GM19023 (cell line): ENCODE results near the gene GAK.

Experiments
- ATAC-seq: cut with Tn5 transposase; IDR thresholded peaks from one replicate; pipeline ENCODE4 v1.9.1; 2021; ENCODE audit warnings: mild to moderate bottlenecking, moderate library complexity; ENCODE audit not compliant: unreplicated experiment

GAK gene

GRCh38 chr4:964346-965025 is 32.4 kb upstream of the GAK start:
- no peak for ATAC-seq

GRCh38 chr4:963276-964225 is 31.4 kb upstream of the GAK start:
- no peak for ATAC-seq

- ATAC-seq = no peak
These were observed 30.4 kb upstream of the GAK start for GRCh38 chr4:962231-963208.

- no peak for ATAC-seq
These were observed 29.5 kb upstream of the GAK start for GRCh38 chr4:961351-962230.

- no peak for ATAC-seq
These were observed 28.7 kb upstream of the GAK start for GRCh38 chr4:960636-961350.

GRCh38 chr4:960140-960635 is 28.1 kb upstream of the GAK start:
- no peak for ATAC-seq

GRCh38 chr4:959338-960139 is 27.4 kb upstream of the GAK start:
- no peak for ATAC-seq

- ATAC-seq = no peak
These were observed 26.7 kb upstream of the GAK start for GRCh38 chr4:958696-959337.

- ATAC-seq = no peak
These were observed 26.2 kb upstream of the GAK start for GRCh38 chr4:958314-958665.

GRCh38 chr4:957581-958313 is 25.6 kb upstream of the GAK start:
- ATAC-seq = no peak

- no peak for ATAC-seq
These were observed 25.1 kb upstream of the GAK start for GRCh38 chr4:957231-957580.

- ATAC-seq = no peak
These were observed 24.6 kb upstream of the GAK start for GRCh38 chr4:956531-957230.

GRCh38 chr4:955931-956381 is 23.8 kb upstream of the GAK start:
- no peak for ATAC-seq

- ATAC-seq = no peak
These were observed 23.2 kb upstream of the GAK start for GRCh38 chr4:955161-955921.

- no peak for ATAC-seq
These were observed 22.3 kb upstream of the GAK start for GRCh38 chr4:954211-955020.
